ENCODE measurements around the gene MBLAC1.

DNA sequence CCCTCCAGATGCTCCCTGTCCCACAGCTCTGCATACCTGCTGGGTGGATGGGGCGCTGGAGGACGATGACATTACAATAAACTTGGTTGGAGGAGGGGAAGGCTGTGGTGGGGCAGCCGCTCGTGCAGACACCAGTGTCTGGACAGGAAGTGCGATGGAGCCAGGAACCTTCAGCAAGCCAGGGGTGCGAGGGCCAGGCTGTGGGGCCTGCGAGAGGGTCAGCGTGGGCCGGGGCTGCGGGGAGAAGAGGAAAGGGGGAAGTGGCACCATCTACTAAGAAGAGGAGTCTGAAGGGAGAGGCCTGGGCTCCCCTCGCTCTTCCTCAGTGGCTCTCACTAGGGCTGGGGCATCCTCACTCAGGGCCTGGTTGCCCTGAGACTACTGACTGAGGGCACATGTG, 18.9 kb upstream of the MBLAC1 start:
- TF ChIP-seq POLR2AphosphoS5 (IDR thresholded peaks at IDR 0.05) (no peak), CTCF (IDR thresholded peaks at IDR 0.05) (no peak), EP300 (IDR thresholded peaks at IDR 0.05; ENCODE audit: low read depth) (no peak), POLR2A (IDR thresholded peaks at IDR 0.05) (no peak)
